DOHH2 (cell line): ENCODE data around the gene MYZAP.

Source experiments
- H3F3A ChIP-seq: fragments of 200-600 bp; sonication (generic), shearing (Covaris generic); 2 replicates; pipeline ENCODE4 v1.6.0; 2016; ENCODE audit warnings: antibody characterized with exemption, mild to moderate bottlenecking; ENCODE audit not compliant: control insufficient read depth, insufficient read depth
- H3K27ac ChIP-seq: fragments of 200-600 bp; sonication (generic); 2 replicates; pipeline ENCODE4 v1.5.1; 2014; ENCODE audit warnings: low read depth, mild to moderate bottlenecking, low read length, moderate library complexity
- H3K27me3 ChIP-seq: fragments of 200-600 bp; sonication (generic); 2 replicates; pipeline ENCODE4 v1.6.1; 2014; ENCODE audit warnings: mild to moderate bottlenecking, low read length, mixed read lengths; ENCODE audit not compliant: control insufficient read depth
- H3K36me3 ChIP-seq: fragments of 200-600 bp; sonication (generic); 2 replicates; pipeline ENCODE4 v1.6.1; 2014; ENCODE audit warnings: mild to moderate bottlenecking, low read length, moderate library complexity, mixed read lengths; ENCODE audit not compliant: control insufficient read depth
- H3K4me1 ChIP-seq: fragments of 200-600 bp; sonication (generic); 2 replicates; pipeline ENCODE4 v1.6.1; 2014; ENCODE audit warnings: mild to moderate bottlenecking, low read length, mixed read lengths; ENCODE audit not compliant: control insufficient read depth
- H3K4me2 ChIP-seq: fragments of 200-600 bp; sonication (generic); 2 replicates; pipeline ENCODE4 v1.6.0; 2014; ENCODE audit warnings: mild to moderate bottlenecking, low read length, moderate library complexity
- H3K4me3 ChIP-seq: fragments of 200-600 bp; sonication (generic); 2 replicates; pipeline ENCODE4 v1.5.1; 2014; ENCODE audit warnings: mild to moderate bottlenecking, low read length, mixed read lengths
- H3K79me2 ChIP-seq: fragments of 200-600 bp; sonication (generic); 2 replicates; pipeline ENCODE4 v1.6.1; 2014; ENCODE audit warnings: mild to moderate bottlenecking, low read length, mixed read lengths; ENCODE audit not compliant: control insufficient read depth
- H3K9me2 ChIP-seq: fragments of 200-600 bp; sonication (generic); replicated peaks from 2 replicates; pipeline ENCODE4 v1.6.1; 2014; ENCODE audit warnings: mild to moderate bottlenecking, low read length, mixed read lengths; ENCODE audit not compliant: control insufficient read depth
- H3K9me3 ChIP-seq: fragments of 200-600 bp; sonication (generic); 2 replicates; pipeline ENCODE4 v1.6.1; 2014; ENCODE audit warnings: antibody characterized with exemption, low read length, mixed read lengths; ENCODE audit not compliant: control insufficient read depth, insufficient read depth
- H4K20me1 ChIP-seq: fragments of 200-600 bp; sonication (generic); 2 replicates; pipeline ENCODE4 v1.6.0; 2014; ENCODE audit warnings: low read depth, mild to moderate bottlenecking, antibody characterized with exemption, low read length, moderate library complexity; ENCODE audit not compliant: control insufficient read depth, insufficient read depth
- EZH2phosphoT487 ChIP-seq: fragments of 200-600 bp; sonication (generic); IDR thresholded peaks from 2 replicates; pipeline ENCODE4 v1.6.1; 2017; ENCODE audit warnings: borderline replicate concordance, mild to moderate bottlenecking, antibody characterized with exemption, low read length, moderate library complexity, mixed read lengths
- TF ChIP-seq, protein P1 (sequence below): fragments of 200-600 bp; sonication (generic); IDR thresholded peaks from one replicate; pipeline ENCODE4 v1.5.1; 2014; ENCODE audit warnings: antibody characterized with exemption, mild to moderate bottlenecking, low read depth, low read length; ENCODE audit not compliant: poor library complexity, severe bottlenecking

MYZAP gene

DNA sequence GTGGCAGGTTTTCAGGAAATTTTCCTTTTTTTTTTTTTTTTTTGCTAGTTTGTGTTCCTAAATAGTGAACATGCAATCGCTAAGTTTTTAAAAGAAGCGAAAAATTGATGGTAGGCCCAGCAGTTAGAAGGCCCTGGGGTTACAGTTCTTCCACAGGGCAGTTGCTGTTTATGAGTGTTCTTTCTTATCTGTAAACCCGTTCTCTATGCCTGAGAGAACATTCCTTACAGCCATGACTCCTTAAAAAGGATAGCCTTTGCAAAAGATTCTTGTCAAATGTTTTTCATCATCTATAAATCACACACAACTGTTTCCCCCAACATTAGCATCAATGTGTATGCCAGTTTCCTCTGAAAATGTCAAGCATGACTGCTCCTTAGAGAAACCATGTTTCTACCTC is 23.8 kb upstream of the MYZAP start:
- Histone ChIP-seq H4K20me1 (no peaks in the 10 kb centered on the region), H3K4me1 (peaks cover 5% of the 10 kb centered on the region; the same call in 1 of the 2 replicates), H3K4me3 (no peak overlapping the region), H3F3A (no peaks in the 10 kb centered on the region), H3K9me2 (no peaks in the 10 kb centered on the region), H3K4me2 (no peak overlapping the region), H3K79me2 (no peaks in the 10 kb centered on the region), H3K9me3 (no peaks in the 10 kb centered on the region), H3K36me3 (no peaks in the 10 kb centered on the region), H3K27ac (no peak overlapping the region), H3K27me3 (peaks cover 11% of the 10 kb centered on the region; the same call in 1 of the 2 replicates)
- no peak for TF ChIP-seq EZH2phosphoT487
- TF ChIP-seq, protein P1, sequence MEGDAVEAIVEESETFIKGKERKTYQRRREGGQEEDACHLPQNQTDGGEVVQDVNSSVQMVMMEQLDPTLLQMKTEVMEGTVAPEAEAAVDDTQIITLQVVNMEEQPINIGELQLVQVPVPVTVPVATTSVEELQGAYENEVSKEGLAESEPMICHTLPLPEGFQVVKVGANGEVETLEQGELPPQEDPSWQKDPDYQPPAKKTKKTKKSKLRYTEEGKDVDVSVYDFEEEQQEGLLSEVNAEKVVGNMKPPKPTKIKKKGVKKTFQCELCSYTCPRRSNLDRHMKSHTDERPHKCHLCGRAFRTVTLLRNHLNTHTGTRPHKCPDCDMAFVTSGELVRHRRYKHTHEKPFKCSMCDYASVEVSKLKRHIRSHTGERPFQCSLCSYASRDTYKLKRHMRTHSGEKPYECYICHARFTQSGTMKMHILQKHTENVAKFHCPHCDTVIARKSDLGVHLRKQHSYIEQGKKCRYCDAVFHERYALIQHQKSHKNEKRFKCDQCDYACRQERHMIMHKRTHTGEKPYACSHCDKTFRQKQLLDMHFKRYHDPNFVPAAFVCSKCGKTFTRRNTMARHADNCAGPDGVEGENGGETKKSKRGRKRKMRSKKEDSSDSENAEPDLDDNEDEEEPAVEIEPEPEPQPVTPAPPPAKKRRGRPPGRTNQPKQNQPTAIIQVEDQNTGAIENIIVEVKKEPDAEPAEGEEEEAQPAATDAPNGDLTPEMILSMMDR, result no peak

DNA sequence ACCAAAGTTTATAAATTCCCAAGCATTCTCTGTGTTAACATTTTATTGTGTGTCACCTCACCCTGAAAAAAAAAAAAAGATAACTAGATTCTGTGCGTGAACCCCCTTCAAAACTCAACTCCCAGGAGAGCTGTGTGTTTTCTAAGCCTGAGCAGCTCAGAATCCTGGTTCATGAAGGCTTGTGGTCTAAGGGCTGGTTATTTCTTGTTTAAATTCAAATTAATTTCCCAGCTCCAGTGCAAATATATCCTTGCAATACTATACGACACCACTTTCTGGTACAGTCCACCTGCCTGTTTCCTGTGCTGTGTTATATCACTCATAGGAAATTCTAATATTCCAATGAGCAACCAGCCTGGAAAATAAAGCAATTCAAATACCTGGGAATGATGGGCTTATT is 23.4 kb upstream of the MYZAP start:
- H3K9me3 ChIP-seq, result no peaks in the 10 kb centered on the region
- H3K36me3 ChIP-seq, result no peaks in the 10 kb centered on the region
- H3K27me3 ChIP-seq, result peaks cover 8% of the 10 kb centered on the region; the same call in 1 of the 2 replicates
- no peaks in the 10 kb centered on the region for H3K79me2 ChIP-seq
- peaks cover 5% of the 10 kb centered on the region; the same call in 1 of the 2 replicates for H3K4me1 ChIP-seq
- no peaks in the 10 kb centered on the region for H3F3A ChIP-seq
- H3K27ac ChIP-seq, result no peak overlapping the region
- H4K20me1 ChIP-seq, result no peaks in the 10 kb centered on the region
- no peak overlapping the region for H3K4me2 ChIP-seq
- no peak for TF ChIP-seq EZH2phosphoT487
- TF ChIP-seq, protein P1, result no peak
- no peak overlapping the region for H3K4me3 ChIP-seq
- H3K9me2 ChIP-seq, result no peaks in the 10 kb centered on the region

DNA sequence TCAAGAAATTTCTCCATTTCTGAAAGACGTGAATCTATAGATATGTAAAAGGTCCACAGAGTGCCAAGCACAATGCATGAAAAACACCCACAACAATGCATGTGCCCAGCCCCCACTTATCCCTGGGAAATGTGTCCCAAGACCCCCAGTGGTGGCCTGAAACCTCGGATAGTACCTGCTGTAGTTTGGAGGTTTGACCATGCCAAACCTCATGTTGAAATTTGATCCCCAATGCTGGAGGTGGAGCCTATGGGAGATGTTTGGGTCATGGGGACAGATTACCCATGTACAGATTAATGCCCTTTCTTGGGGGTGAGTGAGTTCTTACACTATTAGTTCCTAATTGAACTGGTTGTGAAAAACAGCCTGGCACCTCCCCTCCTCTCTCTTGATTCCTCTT is 21.4 kb upstream of the MYZAP start:
- no peaks in the 10 kb centered on the region for H3K9me3 ChIP-seq
- no peak overlapping the region for H3K4me3 ChIP-seq
- no peak overlapping the region for H3K4me2 ChIP-seq
- H3K36me3 ChIP-seq, result no peaks in the 10 kb centered on the region
- no peaks in the 10 kb centered on the region for H3K79me2 ChIP-seq
- H3F3A ChIP-seq, result no peaks in the 10 kb centered on the region
- no peak overlapping the region for H3K27ac ChIP-seq
- TF ChIP-seq, protein P1, result no peak
- no peaks in the 10 kb centered on the region for H3K9me2 ChIP-seq
- peaks cover 4% of the 10 kb centered on the region; the same call in 1 of the 2 replicates for H3K27me3 ChIP-seq
- no peaks in the 10 kb centered on the region for H4K20me1 ChIP-seq
- H3K4me1 ChIP-seq, result peaks cover 2% of the 10 kb centered on the region; the same call in 1 of the 2 replicates

- Histone ChIP-seq H3K9me2 (no peaks in the 10 kb centered on the region), H3K27me3 (no peaks in the 10 kb centered on the region), H3K4me1 (no peaks in the 10 kb centered on the region), H3K79me2 (no peaks in the 10 kb centered on the region), H3K9me3 (no peaks in the 10 kb centered on the region), H3K4me3 (no peak overlapping the region), H3F3A (no peaks in the 10 kb centered on the region), H3K4me2 (no peak overlapping the region), H3K27ac (no peak overlapping the region), H4K20me1 (no peaks in the 10 kb centered on the region), H3K36me3 (no peaks in the 10 kb centered on the region)
- no peak for TF ChIP-seq EZH2phosphoT487
- TF ChIP-seq, protein P1, result no peak
Observed at GRCh38 chr15:57570994-57571393, 20.7 kb upstream of the MYZAP start.
